Esophagus (tissue), 2 donors: ENCODE data around the gene SREBF1. TPM values are rescaled to one million over a fixed set of nuclear protein-coding genes. Genes with fewer than 3 reads are reported as not detected.
A peak's percentile ranks its signal among the peaks of the same experiment; 100 is the strongest.

Source experiments
- H3K27ac ChIP-seq, 2 donors: one replicate each; pipeline ENCODE4 v1.5.1; 2013; ENCODE audit warnings: low read depth in 2 of 2, mild to moderate bottlenecking in 2 of 2, inconsistent platforms in 1 of 2, low read length in 1 of 2, moderate library complexity in 1 of 2
- H3K27me3 ChIP-seq, 2 donors: one replicate each; pipeline ENCODE4 v1.6.1; 2013; ENCODE audit warnings: low read length in 2 of 2, control low read depth in 1 of 2, mild to moderate bottlenecking in 1 of 2; ENCODE audit not compliant: insufficient read depth in 2 of 2, control insufficient read depth in 1 of 2
- H3K36me3 ChIP-seq, 2 donors: one replicate each; pipeline ENCODE4 v1.6.1; 2013; ENCODE audit warnings: low read length in 1 of 2; ENCODE audit not compliant: control insufficient read depth in 2 of 2, insufficient read depth in 2 of 2
- H3K4me1 ChIP-seq, 2 donors: one replicate each; pipeline ENCODE4 v1.6.1; 2013; ENCODE audit warnings: low read length in 1 of 2; ENCODE audit not compliant: control insufficient read depth in 2 of 2, insufficient read depth in 2 of 2
- H3K4me3 ChIP-seq, 2 donors: one replicate each; pipeline ENCODE4 v1.5.1; 2013; ENCODE audit warnings: low read length in 2 of 2, mild to moderate bottlenecking in 2 of 2, low read depth in 1 of 2, moderate library complexity in 1 of 2
- H3K9me3 ChIP-seq, 2 donors: one replicate each; pipeline ENCODE4 v1.6.1; 2013; ENCODE audit warnings: mild to moderate bottlenecking in 2 of 2, low read depth in 1 of 2, low read length in 1 of 2, moderate library complexity in 1 of 2; ENCODE audit not compliant: control insufficient read depth in 2 of 2, insufficient read depth in 1 of 2
- WGBS, 2 donors: extraction: QIAGEN DNeasy Blood & Tissue Kit; methylation state at CpG; one replicate each; pipeline ENCODE4 v1.1.7; 2013; 5-methylcytosine and 5-hydroxymethylcytosine counted together
- polyA plus RNA-seq, 2 donors: library from polyadenylated mRNA; stranded (reverse); fragments of 200-250 nt; gene quantifications; one replicate each; pipeline ENCODE4 v1.2.3, GENCODE V29; 2013
- donor health status: healthy with polysubstance abuse.
- donor health status: Bipolar disorder and iron deficiency.

Gene SREBF1
- polyA plus RNA-seq, 2 donors = 95.1 to 116 TPM

DNA sequence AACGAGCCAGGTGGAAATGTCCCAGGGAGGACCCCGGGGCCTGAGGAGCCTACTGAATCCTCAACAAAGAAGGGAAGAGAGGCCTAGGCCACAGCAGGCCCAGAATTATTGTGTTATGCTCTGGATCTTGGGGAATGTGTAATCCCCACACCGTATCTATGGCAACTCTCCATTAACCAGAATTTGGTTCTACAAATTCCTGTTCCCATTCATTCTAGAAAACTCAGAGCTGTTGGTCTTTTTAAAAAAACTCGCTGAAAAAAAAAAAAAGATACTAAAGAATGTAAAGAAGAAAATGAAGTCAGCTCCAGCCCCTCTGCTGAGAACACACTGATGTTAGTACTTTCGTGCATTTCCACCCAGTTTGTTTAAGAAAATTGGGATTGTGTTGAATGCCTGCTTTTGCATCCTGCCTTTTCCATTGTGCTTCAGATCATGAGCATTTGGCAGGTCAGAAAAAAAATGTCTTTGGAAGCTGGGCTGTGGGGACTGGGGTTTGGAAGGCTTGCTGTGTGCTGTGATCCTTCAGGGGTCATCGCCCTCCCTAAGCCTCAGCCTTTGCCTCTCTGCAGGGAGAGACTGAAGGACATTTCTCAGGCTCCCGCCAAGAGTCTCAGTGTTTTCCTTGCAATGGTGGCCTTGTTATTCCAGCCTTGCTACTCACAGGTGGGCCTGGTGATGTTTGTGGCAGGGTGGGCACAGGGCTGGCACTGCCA lies 69.5 kb downstream of the SREBF1 start:
- Histone ChIP-seq H3K27ac (peak overlapping the region in 1 of 2 donors; percentile 43), H3K36me3 (peaks cover 0 to 2% of the 10 kb centered on the region in 2 donors), H3K4me1 (peaks cover 17 to 24% of the 10 kb centered on the region in 2 donors), H3K4me3 (no peak overlapping the region), H3K9me3 (no peaks in the 10 kb centered on the region), H3K27me3 (no peaks in the 10 kb centered on the region)
- WGBS, 2 donors = 79 to 83% methylated on average over 7 of the region's 7 CpGs

DNA sequence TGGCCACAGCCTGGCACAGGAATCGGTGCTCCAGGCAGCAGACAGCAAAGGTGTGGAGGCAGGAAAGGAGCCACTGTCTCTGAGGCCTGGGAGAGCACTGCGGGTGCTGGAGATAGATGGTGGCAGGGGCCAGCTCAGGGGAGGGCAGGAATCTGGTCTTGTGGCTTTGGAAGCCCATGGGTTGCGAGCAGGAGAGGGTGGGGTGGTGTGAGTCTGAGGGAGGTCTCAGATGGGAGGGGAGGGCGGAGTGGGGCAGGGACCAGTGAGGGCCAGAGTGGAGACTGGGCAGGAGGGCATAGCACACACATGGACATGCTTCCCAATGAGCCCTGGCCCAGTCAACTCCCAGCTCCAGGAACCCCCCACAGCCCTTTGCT lies 70.1 kb downstream of the SREBF1 start:
- H3K4me1 ChIP-seq = peaks cover 17 to 24% of the 10 kb centered on the region in 2 donors
- WGBS, 2 donors = 61 to 72% methylated on average over 4 of the region's 4 CpGs
- H3K27ac ChIP-seq = peak overlapping the region in 1 of 2 donors; percentile 43
- peaks cover 0 to 6% of the 10 kb centered on the region in 2 donors for H3K36me3 ChIP-seq
- no peaks in the 10 kb centered on the region for H3K27me3 ChIP-seq
- H3K4me3 ChIP-seq = no peak overlapping the region
- H3K9me3 ChIP-seq = no peaks in the 10 kb centered on the region

DNA sequence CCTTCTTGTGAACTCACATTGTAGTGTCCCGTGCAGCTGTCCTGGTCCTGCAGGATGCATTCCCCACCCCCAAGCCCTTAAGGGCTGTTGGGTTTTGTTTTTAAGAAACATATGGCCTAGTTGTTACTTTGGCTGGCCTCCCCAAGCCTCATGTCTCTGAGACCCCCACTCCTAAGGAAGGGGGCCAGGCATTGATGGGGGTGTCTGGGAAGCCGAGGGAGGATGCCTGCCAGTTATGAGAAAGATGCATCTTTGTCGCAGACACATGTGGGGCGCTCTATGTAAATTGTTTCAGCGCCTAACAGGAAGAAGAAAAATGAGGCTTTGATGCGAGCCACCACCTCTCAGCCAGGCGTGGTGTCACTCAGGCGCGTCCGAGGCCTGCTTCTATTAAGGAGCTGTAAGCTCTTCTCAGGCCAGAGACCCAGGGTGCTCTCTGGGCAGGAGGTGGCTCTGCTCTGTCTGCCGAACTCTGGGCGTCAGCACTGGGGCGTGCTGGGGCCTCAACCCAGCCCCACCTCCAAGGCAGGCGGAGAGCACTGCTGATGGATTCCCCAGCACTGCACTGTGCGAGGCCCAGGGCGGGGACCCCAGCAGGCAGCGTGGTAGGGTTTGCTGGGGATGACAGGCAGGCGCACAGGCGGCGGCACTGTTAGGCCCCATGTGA lies 70.6 kb downstream of the SREBF1 start:
- H3K9me3 ChIP-seq = no peaks in the 10 kb centered on the region
- H3K4me3 ChIP-seq = no peak overlapping the region
- H3K36me3 ChIP-seq = peaks cover 0 to 6% of the 10 kb centered on the region in 2 donors
- H3K27ac ChIP-seq = peak overlapping the region; percentile 40 to 43
- H3K27me3 ChIP-seq = no peaks in the 10 kb centered on the region
- WGBS, 2 donors = 46 to 57% methylated on average over 19 to 20 of the region's 20 CpGs
- H3K4me1 ChIP-seq = peaks cover 17 to 22% of the 10 kb centered on the region in 2 donors

DNA sequence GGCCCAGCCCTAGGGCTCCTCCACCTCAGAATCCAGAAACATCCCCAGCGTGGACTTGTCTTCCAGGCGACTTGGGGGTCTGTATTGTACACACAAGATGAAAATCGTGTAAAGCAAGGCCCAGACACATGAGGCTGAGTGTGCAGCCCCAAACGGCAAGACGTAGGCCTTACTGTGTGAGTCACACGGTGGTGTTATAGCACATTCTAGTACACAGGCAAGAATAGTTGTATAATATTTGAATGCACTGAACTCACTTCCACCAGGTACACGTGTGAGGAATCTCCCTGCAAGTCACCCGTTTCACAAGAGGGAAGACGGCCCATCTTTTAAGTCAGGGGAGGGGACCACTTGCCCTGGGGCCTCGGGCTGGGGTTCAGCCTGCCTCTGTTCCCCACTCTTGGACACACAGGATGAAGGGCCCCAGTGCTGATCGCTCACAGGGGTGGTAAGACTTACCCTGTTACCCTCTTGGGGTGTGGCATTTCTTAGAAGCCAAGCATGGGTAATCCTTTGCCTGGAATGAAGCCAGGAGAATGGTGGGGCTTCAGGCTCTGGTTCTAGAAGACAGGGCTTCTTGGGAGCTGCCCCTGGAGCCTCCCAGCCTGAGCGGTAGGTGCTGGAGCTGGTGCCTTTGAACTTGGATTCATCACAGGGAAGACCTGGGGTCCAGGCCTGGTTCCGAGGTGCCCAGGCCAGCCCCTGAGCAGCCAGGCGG lies 71.3 kb downstream of the SREBF1 start:
- H3K27ac ChIP-seq = peak overlapping the region; percentile 40 to 66
- H3K4me3 ChIP-seq = no peak overlapping the region
- no peaks in the 10 kb centered on the region for H3K27me3 ChIP-seq
- H3K36me3 ChIP-seq = peaks cover 0 to 6% of the 10 kb centered on the region in 2 donors
- 54 to 67% methylated on average over 14 of the region's 14 CpGs for WGBS, 2 donors
- no peaks in the 10 kb centered on the region for H3K9me3 ChIP-seq
- H3K4me1 ChIP-seq = peaks cover 14 to 25% of the 10 kb centered on the region in 2 donors

DNA sequence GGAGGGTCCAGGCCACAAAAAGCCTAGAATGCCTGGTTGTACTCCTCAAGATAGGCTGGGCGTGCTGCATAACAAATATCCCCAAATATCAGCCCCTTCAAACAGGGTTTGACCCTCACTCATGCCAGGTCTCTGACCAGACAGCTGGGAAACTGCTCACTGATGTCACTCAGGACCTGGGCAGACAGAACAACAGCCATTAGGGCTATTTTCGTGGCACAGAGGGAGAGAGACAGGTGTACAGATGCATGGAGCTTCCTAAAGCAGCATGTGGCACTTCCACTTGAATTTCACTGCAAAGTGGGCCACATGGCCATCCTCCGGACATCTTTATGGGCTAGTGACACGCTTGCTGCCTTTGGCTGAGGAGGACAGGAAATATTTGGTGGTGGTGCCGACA lies 73.1 kb downstream of the SREBF1 start:
- Histone ChIP-seq H3K4me3 (no peak overlapping the region), H3K27ac (no peak overlapping the region), H3K4me1 (peaks cover 11 to 24% of the 10 kb centered on the region in 2 donors), H3K36me3 (peaks cover 0 to 10% of the 10 kb centered on the region in 2 donors), H3K9me3 (no peaks in the 10 kb centered on the region), H3K27me3 (no peaks in the 10 kb centered on the region)
- 85 to 89% methylated on average over 5 of the region's 5 CpGs for WGBS, 2 donors

DNA sequence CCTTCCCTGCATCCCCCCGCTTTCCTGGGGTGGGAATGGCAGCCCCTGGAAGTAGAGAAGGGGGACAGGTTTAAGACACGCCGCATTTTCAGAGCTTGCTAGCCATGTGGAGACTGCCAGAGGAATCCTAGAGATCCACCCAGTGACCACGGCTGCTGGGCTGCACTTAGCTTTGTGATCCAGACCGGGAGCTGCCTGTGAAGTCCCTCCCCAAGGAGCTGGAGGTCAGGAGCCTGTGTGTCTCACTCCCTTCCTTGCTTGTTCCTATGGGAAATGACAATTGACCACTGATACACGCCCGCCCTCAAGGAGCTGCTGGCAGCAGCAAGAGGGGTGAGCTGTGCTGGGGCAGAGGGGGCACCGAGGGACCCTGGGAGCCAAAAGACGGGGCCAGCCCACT lies 73.7 kb downstream of the SREBF1 start:
- H3K36me3 ChIP-seq = peaks cover 0 to 10% of the 10 kb centered on the region in 2 donors
- no peak overlapping the region for H3K4me3 ChIP-seq
- no peaks in the 10 kb centered on the region for H3K9me3 ChIP-seq
- WGBS, 2 donors = 74 to 84% methylated on average over 9 of the region's 9 CpGs
- peaks cover 11 to 18% of the 10 kb centered on the region in 2 donors for H3K4me1 ChIP-seq
- no peak overlapping the region for H3K27ac ChIP-seq
- H3K27me3 ChIP-seq = no peaks in the 10 kb centered on the region

DNA sequence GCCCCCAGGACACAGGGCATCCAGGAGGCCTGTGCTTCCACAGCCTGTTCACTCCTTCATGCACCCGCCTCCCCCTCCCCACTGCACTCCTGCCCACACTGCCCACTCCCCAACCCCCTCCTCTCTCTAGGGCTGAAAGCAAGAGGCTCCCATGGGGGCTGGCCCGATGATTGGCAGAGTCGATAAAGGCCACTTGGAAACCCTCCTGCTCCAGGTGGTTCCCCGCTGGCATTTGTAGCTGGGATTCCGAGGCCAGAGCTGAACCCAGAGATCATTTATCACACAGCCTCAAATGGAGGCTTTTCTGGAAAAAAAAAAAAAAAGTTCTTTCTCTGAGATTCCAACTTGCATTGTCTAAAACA lies 74.1 kb downstream of the SREBF1 start:
- Histone ChIP-seq H3K4me1 (peaks cover 11 to 18% of the 10 kb centered on the region in 2 donors), H3K27ac (no peak overlapping the region), H3K9me3 (no peaks in the 10 kb centered on the region), H3K27me3 (no peaks in the 10 kb centered on the region), H3K36me3 (peaks cover 0 to 10% of the 10 kb centered on the region in 2 donors), H3K4me3 (no peak overlapping the region)
- WGBS, 2 donors = 59 to 63% methylated on average over 5 of the region's 5 CpGs

Other genes starting within 250 kb of the SREBF1 start
- gene PEMT, start 245.3 kb downstream of the SREBF1 start, polyA plus RNA-seq = 10 to 100 TPM; 27.2 to 34.2 TPM
- gene RAI1, start 155.5 kb downstream of the SREBF1 start, polyA plus RNA-seq = 10 to 100 TPM; 10.7 to 14.4 TPM
- 10 to 100 TPM; 49.9 to 83.2 TPM for gene TOM1L2, start 135.4 kb upstream of the SREBF1 start, polyA plus RNA-seq
- gene DRC3, start 135.9 kb upstream of the SREBF1 start, polyA plus RNA-seq = 1 to 10 TPM in 1 of 2 donors, under 1 TPM in 1; 0.72 to 1.4 TPM
- gene ATPAF2, start 202.2 kb upstream of the SREBF1 start, polyA plus RNA-seq = 10 to 100 TPM; 16.2 to 21.0 TPM
- gene GID4, start 202.4 kb upstream of the SREBF1 start, polyA plus RNA-seq = 1 to 10 TPM; 6.2 to 7.5 TPM